ENCODE data around the gene MBLAC1.

Gene MBLAC1

DNA sequence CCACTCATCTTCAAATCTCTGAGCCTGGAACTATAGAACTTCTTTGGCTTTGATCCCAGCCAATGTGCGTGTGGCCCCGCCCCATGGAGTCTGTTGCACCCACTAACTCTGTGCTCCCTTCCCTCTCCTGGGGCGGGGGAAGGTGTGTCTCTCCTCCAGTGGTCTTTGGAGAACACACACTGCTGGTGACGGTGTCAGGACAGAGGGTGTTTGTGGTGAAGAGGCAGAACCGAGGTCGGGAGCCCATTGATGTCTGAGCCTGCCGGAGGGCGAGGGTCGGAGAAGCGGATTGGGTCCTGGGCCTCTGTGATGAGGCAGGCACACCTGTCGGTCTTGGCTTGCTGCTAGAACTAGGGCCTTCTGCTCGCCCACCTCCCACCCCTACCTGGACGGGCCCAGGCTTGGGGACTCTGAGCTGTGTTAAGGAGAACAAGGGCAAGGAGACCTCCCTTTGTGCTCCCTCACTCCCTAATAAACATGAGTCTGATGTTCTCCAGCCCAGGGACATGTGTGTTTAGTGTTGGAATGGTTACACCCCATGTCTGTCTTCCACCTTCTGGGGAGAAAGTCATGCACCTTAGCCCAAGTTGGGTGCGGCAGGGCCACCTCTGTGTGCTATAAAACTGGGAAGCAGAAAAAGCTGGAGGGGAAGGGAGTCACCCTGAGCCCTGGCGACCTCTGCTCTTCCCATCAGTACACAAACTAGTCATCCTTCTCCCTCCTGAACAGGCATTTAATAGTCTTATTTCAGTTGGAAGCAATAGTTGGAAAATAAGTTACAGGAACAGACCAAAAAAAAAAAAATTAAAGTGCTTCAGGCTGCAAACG, 27.2 kb downstream of the MBLAC1 start:
- DNase-seq (ENCODE audit: low spot score) = no peak

DNA sequence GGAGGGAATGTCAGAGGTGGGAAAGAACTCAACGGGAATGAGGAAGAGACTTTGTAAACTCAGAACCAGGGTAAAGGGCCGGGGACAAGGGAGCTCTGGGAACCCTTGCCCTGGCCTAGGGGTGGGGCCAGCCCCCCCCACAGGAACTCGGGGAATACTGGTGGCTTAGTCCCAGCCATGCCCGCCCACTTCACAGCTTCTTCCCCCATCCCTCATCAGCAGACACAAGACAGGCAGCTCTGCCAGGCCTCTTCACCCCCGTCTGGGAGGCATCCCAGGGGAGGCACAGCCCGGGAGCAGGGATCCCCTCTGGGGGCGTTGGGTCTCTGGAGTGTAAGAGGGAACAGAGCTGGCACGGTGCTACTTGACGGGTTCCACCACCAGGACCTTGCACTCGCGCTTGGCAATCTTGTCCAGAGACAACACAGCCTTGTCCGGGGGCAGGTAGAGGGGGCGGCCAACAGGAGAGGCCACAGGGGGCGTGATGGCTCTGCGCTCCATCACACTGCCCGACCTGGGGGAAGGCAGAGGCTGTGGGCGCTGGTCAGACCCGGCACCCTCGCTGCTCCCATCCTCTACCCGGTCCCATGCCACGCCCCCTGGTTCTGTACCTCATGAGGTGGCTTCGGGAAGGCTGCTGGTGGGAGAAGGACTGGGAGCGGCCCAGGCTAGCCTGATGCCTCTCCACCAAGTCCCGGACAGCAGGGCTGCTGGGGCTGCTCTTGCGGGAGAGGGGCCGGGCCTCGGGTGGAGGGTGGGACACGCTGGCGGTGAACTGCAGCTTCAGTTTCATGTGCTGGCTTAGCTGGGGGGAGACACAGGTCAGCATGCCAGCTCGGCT, 28.1 kb downstream of the MBLAC1 start:
- DNase-seq (ENCODE audit: low spot score) = no peak

DNA sequence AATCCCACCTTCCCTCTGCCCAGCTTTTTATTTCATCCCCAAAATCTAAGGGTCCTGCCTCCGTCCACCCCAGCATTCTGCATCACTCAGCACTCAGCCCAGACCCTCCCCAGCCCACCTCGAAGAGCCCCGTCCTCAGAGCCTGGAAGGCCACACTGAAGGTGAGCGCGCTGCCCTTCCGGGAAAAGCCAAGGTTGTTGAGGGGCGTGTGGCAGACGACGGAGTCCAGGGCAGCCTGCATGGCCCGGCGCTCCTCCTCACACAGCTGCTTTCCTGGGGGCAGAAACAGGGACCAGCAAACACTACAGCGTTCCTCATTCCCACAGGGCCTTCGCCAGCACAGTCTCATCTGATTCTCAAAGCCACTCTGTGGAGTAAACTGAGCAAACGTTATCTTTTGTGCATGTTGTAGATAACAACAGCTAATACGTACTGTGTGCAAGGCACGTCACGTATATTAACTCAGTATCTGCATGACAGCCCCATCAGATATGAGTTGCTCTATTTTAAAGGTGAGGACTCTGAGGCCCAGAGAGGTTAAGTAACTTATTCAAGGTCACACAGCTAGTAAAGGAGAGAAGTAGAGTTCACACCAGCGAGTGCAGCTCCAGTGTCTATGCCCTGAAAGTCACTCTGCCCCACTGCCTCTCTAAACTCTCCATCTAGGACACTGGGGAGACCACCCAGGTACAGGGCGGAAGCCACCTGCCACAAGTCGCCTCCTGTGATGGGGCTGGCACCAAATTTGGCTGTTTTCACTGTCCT, 29.0 kb downstream of the MBLAC1 start:
- no peak for DNase-seq (ENCODE audit: low spot score)

DNA sequence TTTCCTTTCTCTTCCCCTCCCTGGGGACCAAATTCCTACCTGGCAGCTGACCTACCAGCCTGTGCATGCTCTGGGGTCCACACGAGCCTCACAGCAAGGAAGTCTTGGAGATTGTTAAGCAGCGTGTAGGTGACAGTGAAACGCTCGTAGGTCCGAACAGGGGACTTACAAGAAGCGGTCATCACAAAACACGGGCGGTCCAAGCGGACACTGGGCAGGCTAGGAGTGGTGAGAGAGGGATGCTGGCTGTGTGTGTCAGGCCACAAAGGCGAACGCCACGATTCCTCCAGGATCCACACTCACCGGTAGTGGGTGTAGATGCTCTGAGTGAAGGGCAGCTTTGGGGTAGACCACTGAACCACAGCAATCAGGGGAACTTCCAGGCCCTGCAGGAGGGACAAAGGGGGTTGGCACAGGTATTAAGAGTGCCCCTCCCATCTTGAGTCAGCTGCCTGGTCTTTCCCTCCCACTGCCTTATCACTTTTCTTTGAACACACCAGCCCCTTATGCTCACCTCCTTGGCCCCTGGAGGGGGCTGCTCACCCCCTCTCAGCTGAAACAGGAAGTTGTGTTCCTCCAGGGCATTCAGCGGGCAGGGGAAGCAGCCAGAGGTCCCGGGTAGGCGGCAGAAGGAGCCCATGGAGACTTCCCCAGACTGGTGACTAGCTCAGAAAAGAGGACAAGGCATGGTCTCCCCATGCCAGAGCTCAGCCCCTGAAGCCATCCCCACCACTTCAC, 29.7 kb downstream of the MBLAC1 start:
- DNase-seq (ENCODE audit: low spot score) = no peak

DNA sequence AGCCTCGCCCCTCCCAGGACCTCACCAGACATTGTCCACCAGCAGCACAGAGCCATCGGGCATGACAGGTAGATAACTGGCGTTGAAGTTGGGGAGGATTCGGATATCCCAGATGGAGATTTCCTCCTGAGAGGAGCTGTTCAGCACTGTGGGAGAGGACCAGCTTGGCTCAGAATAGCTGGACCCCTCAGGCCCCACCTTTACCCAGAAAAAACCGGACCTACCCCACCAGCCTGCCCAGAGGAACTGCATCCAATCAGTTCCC, 30.2 kb downstream of the MBLAC1 start:
- no peak for DNase-seq (ENCODE audit: low spot score)

DNA sequence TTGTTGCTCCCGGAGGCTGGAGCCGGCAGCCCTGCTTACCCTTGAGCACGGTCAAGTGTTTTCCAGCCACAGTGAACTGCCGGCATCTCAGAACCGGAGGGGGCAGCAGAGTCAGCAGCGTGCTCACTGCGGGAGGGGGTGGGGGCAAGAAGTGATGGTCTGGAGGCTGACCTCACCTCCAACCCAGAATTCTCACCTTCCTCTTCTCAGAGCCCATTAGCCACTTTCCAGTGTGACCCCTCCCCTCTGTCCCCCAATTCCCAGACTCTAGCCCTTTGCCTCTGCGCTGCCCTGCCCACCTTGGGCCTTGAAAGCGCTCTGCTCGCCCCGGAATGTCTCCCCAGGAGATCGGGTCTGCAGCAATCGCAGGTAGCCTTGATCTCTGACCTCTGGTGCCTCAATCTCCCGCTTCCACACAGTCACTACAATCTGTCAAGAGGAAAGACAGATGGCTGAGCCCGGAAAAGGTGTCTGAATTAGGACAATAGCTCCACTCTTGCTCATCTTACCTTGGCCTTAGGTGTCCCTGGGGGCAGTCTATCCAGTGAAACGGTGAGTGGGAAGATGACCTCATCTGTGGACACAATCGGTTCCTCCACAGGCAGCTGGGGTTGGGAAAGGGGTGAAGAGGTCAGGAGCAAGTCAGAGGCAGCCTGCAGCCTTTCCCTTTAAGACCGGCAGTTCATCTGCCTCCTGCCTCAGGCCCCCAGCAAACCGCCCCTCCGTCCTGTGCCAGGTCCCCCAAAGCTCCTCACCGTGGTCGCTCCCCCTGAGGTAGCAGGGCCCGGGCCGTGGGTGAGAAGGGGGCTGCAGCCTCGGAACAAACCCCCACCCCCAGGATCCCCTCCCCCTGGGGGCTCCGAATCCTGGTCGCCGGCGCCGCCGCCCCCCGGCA, 30.8 kb downstream of the MBLAC1 start:
- peak; percentile 78 for DNase-seq (ENCODE audit: low spot score)

DNA sequence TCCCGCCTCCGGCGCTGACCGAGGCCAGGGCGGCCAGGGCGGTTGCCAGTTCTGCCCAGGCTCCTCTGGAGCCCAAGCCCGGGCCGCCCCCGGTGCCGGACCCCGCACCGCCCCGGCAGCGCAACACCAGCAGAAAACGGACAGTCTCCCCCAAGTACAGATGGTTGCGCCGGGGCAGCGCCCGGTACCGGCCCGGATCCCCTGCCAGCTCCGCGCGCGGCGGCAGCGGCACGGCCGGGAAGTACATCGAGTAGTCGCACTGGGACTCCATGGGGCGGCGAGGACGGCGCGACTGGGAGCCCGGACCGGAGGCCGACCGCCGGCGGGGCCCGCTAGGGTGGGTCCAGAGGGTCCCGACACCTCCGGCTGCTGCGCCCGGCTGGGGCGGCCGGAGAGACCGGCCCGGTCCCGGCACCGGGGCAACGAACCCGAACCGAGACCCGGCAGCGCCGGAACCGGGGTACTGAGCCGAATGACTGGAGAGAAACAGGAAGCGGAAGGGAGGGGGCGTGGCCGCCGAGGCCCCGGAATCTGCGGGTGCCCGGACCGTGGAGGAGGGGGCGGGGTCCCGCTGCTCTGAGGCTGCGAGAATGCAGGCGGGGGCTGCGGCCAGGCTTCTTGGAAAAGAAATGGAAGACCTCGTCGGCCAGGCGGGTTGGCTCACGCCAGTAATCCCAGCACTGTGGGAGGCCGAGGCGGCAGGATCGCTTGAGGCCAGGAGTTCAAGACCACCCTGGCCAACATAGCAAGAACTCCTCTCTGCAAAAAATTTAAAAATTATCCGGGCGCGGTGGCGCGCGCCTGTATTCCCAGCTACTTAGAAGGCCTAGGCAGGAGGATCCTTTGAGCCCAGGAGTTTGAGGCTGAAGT, 31.7 kb downstream of the MBLAC1 start, which contains the start of gene TRAPPC14:
Gene TRAPPC14, minus strand, starts transcription at position 495 of the 870 bp plus-strand sequence. Its CDS starts 224 bp downstream, at position 271.
- peak; percentile 99 for DNase-seq (ENCODE audit: low spot score)

DNA sequence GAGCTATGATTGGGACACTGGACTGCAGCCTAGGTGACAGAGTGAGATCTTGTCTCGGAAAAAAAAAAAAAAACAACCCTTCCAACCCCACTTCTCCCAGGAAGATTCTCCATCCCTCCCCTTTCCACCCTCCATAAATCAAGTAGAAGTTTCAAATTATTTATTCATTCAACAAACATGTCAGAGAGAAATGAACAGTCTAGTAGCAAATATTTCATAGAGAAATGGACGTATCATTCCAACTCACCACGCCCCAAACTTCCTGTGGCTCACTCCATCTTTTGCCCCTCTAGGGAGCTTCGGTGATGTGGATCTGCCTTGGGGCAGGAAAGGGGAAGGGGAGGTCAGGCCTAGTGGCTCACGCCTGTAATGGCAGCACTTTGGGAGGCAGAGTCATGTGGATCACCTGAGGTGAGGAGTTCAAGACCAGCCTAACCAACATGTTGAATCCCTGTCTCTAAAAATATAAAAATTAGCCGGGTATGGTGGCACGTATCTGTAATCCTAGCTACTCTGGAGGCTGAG, 32.4 kb downstream of the MBLAC1 start:
- no peak for DNase-seq (ENCODE audit: low spot score)

DNA sequence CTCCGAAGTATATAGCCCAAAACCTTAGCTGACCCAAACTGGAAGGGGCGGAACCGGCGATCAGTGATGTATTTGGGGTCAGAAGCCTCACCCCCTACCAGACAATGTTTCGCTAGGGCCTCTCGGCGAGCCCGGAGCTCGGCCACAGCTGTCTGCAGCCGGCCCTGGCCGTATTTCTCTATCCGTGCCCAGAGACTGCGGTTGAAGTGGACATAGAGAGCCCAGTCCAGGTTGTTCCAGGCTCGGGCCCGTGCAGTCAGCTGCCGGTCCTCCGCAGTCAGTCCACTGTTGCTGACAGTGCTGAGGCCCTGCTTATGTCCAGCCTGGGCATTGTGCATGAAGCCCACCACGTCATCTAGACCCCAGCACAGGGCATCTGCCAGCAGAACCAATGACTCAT, 33.3 kb downstream of the MBLAC1 start:
- DNase-seq (ENCODE audit: low spot score) = no peak

DNA sequence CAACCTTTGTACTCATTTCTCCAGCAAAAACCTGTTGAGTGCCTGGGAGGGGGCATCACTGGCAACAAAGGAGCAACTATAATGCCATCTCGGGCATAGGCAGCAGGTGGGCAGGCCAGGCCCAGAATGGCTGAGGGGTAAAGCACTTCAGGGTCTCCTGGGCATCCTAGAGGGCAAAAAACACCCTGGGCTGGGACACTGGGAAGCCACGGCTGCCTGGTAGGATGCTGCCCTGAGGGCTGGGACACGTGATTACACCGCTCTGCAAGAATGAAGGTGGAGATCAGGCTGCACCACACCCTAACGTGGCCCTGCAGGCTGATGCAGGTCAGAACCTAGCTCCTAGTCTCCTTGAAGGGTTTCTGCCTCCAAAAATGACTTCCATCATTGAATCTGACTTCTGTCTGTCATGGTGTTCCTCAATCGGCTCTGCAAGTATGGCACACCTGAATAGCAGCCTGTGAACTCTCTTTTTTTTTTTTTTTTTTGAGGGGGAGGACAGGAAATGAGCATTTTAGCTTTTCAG, 36.3 kb downstream of the MBLAC1 start:
- DNase-seq (ENCODE audit: low spot score) = no peak

DNA sequence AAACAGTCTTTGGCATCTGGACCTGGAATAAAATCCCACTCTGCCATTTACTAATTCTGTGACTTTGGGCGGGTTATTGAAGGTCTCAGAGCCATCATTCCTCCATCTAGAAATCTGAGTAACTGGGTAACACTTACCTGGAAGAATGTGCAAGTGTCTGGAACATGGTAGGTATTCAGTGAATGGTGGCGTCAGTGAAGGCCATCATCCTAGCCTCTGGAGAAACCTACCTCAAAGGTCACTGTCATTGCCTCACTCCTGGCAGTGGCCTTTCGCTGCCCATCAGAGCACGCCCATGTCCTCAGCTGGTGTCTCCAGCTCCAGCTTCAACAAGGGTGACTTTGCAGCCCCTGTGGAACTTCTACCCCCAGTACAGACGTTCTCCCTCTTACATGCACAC, 37.1 kb downstream of the MBLAC1 start:
- DNase-seq (ENCODE audit: low spot score) = no peak

DNA sequence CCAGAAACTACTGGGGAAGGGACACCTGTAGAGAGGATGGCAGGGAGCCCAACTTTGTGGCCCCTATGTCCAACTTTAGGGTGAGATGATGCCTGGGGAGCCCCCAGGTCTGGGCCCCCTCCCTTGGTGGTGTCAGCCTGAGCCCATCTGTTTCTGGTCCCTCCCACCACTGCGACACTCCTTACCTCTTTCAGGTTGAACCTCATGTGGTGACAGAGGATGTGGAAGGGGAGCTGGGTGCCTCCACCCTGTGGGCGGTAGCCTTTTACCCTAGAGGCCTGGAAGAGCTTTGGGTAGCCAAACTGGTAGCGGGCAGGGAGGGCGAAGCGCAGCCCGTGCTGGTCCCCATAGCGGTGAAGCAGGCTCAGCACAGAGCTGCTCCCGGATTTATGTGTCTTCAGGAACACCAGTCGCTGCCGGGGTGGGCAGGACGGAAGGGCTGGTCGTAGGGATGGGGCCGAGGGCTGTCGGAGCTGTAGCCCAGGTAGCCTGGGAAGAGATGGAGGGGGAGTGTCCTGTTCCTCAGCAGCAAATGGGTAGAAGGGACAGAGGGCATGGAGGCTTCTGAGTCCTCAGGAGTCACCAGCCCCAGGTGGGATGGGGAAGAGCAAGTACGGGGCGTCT, 39.7 kb downstream of the MBLAC1 start:
- DNase-seq (ENCODE audit: low spot score) = no peak

DNA sequence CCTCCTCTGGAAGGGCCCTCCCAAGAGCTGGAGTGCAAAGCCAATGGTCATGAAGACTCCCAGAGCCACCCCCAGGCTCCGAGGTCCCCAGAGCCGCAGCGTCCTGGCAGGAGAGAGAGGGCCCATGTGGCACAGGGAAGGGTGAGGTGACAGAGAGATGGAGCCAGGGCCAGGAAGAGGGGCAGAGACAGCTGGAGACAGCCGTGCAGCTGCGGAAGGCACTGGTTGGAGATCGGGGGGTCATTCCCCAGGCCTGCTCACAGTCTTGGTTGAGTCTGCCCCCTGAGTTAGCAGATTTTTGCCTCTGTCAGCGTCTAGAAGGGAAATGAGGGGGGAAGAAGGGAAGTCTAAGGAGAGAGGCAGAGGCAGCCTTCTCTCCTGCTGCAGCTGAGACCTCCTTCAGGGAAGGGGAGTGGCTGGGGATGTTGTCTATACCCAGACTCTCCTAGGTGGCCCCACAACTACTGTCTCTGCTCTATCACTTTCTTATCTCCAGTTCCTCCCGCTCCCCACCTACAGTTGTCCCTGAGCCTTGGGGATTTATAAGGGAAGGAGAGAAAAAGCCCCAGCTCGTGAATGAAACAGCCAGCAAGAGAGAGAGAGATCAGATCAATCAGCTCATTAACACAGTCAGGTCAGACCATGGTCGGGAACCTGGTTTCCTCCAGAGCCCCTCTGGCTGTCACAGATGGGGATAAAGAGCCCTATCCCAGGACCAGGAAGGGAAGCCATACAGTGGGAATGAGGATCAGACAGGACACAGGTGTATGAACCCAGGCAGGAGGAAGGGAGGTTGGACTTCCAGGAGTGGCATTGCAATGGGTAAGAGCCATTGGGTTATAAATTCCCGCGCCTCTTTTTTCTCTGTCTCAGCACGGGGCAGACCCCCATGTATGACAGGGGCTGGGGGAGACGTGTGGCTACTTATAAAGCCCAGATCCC, 40.5 kb downstream of the MBLAC1 start:
- DNase-seq (ENCODE audit: low spot score) = no peak

DNA sequence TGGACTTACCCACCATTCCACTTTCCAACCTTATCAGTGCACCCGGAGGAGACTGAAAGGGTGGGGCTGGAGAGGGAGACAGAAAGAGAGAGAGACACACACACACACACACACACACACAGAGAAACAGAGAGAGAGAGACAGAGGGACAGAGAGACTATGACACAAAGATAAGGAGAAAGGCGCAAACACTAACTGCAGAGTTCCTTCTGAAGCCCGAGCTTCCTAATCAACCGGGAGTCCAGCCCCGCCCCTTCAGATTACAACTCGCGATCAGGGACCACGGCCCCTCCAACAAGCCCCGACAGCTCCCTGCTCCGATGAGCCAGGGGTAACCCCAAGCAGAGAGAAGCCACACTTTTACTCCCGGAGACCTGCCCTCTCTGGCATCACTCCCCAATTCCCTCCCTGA, 41.2 kb downstream of the MBLAC1 start:
- DNase-seq (ENCODE audit: low spot score) = peak; percentile 42

DNA sequence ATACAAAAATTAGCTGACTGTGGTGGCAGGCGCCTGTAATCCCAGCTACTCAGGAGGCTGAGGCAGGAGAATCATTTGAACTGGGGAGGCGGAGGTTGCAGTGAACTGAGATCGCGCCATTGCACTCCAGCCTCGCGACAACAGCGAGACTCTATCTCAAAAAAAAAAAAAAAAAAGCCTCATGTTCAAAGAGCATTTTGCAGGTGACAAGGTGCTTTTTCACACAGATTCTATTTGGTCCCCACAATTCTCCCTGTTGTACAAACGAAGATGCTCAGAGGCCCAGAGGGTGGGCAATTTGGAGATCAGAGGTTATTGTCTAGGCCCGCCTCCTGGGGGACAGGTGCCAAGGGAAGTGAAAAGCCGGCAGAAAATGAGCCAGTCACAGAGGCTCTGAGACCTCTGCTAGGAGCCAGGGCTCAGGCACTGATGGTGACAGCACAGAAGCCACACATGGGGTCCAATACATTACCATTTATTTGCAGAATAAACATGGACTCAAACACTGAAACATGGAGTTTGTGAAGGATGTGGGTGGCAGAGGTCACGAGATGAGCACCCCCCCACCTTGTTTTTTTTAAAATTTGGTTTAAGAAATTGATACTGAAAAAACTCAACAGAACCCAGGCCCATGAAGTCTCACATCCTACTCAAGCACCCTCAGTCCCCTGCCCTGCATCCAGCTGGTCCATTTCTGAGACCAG, 42.5 kb downstream of the MBLAC1 start:
- no peak for DNase-seq (ENCODE audit: low spot score)

DNA sequence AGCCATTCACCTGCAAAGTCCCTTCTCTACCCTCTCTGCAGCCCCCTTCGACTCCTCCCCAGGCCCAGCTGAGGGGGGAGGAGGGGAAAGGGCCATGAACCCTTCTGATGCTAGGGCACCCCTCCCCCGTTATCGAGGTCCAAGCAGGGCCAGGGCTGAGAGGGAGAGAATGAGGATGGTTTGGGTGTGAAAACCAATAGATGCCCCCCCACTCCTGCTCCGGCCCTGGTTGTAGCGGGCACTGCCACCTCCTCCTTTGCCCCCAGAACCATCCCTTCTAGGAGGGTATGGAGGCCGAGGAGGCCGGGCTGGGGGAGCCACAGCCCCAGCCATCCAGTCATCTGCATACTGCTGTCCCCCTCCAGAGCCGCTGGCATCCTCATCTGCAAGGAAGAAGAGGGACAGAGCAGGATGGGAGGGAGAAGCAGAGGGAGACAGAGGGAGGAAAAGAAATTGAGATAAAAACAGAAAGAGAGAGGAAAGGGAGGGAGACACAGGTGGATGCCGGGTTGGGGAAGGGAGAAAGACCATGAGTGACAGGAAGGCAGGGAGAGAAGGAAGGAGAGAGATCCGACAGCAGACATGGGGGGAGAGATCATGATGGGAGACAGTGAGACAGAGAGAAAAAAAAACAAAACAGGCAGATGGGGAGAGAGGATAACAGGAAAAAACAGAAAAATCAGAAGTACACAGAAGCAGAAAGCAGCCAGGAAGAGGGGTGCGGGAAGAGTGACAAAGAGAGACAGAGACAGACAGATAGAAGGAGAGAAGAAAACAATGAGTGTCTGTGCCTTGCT, 43.5 kb downstream of the MBLAC1 start:
- DNase-seq (ENCODE audit: low spot score) = no peak
